SH-SY5Y (cell line): ENCODE data around the gene CFAP299.

ENCODE experiments used
- GATA2 ChIP-seq: IDR thresholded peaks from 2 replicates; pipeline ENCODE4 v1.6.1; 2011; ENCODE audit warnings: mild to moderate bottlenecking, low read depth, low read length
- GATA3 ChIP-seq: IDR thresholded peaks from 2 replicates; pipeline ENCODE4 v1.6.1; 2011; ENCODE audit warnings: low read depth, mild to moderate bottlenecking, low read length, moderate library complexity

- TF ChIP-seq GATA2, result no peak
- TF ChIP-seq GATA3, result no peak
Observed at GRCh38 chr4:80370635-80371034, 35.1 kb downstream of the CFAP299 start.
